Rectal smooth muscle tissue (tissue), 1 donor: ENCODE results near the gene DOC2B.

Source experiments
- H3K27ac ChIP-seq: one replicate; pipeline ENCODE4 v1.7.0; 2013; ENCODE audit warnings: low read depth, low read length, inconsistent platforms
- H3K27me3 ChIP-seq: one replicate; pipeline ENCODE4 v1.7.0; 2013; ENCODE audit warnings: low read length; ENCODE audit not compliant: control insufficient read depth, insufficient read depth
- H3K36me3 ChIP-seq: one replicate; pipeline ENCODE4 v1.7.0; 2013; ENCODE audit warnings: low read length; ENCODE audit not compliant: control insufficient read depth, insufficient read depth
- H3K4me1 ChIP-seq: one replicate; pipeline ENCODE4 v1.7.0; 2013; ENCODE audit warnings: low read length; ENCODE audit not compliant: control insufficient read depth, insufficient read depth
- H3K4me3 ChIP-seq: one replicate; pipeline ENCODE4 v1.7.0; 2013; ENCODE audit warnings: low read length
- H3K9ac ChIP-seq: one replicate; pipeline ENCODE4 v1.7.0; 2013; ENCODE audit warnings: low read length

DOC2B gene

DNA sequence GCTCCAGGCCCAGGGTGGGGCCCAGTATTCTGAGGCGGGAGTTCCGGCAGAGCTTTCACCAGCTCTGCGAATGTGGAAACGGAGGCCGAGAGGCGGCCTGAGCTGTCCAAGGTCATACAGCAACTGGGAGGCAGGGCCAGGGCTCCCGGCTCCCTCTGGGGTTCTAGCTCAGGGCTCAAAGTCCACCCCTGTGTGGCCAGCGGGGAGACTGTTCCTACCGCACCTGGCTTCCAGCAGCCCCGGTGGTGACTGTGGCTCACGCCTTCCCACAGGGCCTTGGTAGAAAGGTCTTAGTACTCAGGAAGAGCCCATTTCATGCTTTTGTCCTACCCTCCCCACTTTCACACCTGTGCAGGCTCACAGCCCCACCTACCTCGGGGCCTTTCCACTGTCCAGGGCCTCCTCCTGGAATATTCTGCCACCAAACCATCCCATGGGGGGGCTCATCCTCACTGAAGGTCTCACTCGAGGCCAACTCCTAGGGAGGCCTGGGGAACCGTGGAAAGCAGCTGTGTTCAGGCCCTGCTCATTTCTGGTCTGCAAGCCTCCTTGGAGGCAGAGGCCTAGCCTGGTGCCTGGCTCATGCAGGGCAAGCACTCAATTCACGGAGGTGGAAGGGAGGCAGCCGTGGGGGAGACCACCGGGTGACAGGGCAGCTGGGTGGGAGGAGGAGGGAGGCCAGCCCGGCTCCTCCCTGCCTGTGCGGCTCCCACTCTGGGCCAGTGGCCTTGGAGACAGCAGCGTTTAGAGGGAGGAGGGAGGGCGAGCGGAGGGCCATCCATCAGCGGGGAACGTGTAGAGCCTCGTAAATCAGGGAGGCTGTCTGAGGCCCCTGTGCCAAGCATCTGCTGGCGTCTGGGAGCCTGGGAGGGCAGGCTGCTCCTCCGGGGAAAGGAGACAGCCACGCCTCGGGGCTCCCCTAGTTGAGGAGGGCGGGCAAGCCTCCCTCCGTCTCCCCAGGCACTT, 12.7 kb upstream of the DOC2B start:
- peaks cover 3% of the 10 kb centered on the region for H3K27me3 ChIP-seq

DNA sequence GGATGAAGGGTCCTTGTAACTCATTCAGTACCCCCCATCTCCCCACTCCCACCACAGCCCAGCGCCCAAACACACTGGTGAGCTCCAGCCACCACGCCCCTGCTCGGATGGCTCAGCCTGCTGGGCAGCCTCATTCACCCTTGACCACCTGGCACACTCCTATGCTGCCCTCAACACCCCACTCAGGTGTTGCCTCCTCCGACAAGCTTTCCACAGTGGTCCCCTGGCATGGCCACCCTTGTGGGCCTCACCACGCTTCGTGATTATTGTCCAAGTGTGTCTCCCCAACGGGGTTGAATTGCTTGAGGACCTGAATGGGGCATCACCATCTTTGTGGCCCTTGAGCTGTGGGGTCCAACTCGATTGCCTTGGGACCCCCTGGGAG, 12.0 kb upstream of the DOC2B start:
- H3K4me3 ChIP-seq, result no peak overlapping the region
- no peak overlapping the region for H3K9ac ChIP-seq
- no peaks in the 10 kb centered on the region for H3K4me1 ChIP-seq
- H3K36me3 ChIP-seq, result no peaks in the 10 kb centered on the region
- no peak overlapping the region for H3K27ac ChIP-seq
- peaks cover 3% of the 10 kb centered on the region for H3K27me3 ChIP-seq

More for the DNA sequence above, 12.7 kb upstream of the DOC2B start:
- H3K9ac ChIP-seq, result no peak overlapping the region
- no peaks in the 10 kb centered on the region for H3K36me3 ChIP-seq
- H3K4me1 ChIP-seq, result no peaks in the 10 kb centered on the region
- no peak overlapping the region for H3K4me3 ChIP-seq
- no peak overlapping the region for H3K27ac ChIP-seq

DNA sequence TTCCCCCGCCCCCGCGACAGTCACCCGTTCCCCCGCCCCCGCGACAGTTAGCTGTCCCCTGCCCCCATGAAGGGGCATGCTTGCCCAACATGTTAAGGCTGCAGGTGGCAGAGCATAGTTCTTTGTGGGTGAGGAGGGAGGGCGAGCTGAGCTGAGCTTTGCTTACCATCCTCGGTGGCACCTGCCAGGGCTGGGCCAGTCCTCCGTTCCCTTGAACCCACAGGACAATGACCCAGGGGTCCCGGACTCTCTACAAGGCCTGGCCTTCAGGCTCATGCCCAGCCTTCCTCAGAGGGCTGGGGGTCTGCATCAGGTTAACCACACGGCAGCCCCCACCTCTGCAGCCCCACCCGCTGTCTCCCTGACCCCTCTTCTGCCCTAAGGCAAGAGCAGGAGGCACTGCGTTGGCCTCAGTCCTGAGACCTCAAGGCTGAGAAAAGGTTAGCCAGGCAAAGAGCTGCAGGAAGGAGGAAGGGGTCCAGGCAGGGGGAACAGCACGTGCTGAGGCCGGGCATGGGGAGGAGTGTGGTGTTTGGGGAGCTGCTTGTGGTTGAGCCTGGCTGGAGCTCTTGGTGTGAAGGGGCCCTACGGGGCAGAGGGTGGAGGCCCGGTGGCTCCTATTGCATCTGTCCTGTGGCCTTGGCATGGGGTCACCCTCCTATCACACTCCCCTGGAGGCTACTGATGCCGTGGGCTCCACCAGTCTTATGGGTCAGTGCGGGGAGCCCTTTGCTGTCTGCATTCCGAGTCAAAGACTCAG, 11.4 kb upstream of the DOC2B start:
- Histone ChIP-seq H3K4me1 (no peaks in the 10 kb centered on the region), H3K36me3 (no peaks in the 10 kb centered on the region), H3K4me3 (no peak overlapping the region), H3K27me3 (peaks cover 3% of the 10 kb centered on the region), H3K9ac (no peak overlapping the region), H3K27ac (no peak overlapping the region)

DNA sequence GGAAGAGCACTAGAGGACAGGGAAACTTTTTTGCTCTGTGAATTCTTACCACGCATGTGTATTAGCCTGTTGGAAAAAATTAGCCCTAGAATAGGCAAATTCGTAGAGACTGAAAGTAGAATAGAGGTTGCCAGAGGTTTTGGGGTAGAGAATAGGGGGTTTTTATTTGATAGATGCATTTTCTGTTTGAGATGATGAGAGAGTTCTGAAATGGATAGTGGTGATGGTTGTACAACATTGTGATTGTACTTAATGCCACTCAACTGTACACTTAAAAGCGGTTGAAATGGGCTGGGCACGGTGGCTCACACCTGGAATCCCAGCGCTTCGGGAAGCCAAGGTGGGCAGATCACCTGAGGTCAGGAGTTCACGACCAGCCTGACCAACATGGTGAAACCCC, 8.0 kb upstream of the DOC2B start:
- Histone ChIP-seq H3K27ac (no peak overlapping the region), H3K4me3 (no peak overlapping the region), H3K36me3 (no peaks in the 10 kb centered on the region), H3K9ac (no peak overlapping the region), H3K4me1 (no peaks in the 10 kb centered on the region), H3K27me3 (peaks cover 3% of the 10 kb centered on the region)

DNA sequence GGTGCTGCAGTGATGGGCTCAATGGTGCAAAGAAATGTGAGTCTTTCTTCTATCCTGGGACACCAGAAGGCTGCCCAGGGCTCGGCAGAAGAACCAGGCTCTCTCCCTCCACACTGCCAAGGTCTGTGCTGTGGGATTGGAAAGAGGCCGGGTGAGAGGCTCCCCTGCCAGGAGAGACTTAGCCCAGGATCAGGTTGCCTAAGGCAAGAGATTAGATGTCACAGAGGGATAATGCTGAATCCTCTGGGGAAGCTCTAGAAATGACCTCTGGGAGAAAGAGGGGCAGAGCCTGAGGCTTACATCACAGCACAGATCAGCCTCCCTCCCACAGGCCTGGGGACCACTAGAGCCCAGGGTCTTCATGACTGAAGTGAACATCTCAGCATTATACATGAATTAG, 5.7 kb upstream of the DOC2B start:
- Histone ChIP-seq H3K4me3 (no peak overlapping the region), H3K36me3 (no peaks in the 10 kb centered on the region), H3K9ac (no peak overlapping the region), H3K27me3 (peaks cover 10% of the 10 kb centered on the region), H3K27ac (no peak overlapping the region), H3K4me1 (no peaks in the 10 kb centered on the region)

DNA sequence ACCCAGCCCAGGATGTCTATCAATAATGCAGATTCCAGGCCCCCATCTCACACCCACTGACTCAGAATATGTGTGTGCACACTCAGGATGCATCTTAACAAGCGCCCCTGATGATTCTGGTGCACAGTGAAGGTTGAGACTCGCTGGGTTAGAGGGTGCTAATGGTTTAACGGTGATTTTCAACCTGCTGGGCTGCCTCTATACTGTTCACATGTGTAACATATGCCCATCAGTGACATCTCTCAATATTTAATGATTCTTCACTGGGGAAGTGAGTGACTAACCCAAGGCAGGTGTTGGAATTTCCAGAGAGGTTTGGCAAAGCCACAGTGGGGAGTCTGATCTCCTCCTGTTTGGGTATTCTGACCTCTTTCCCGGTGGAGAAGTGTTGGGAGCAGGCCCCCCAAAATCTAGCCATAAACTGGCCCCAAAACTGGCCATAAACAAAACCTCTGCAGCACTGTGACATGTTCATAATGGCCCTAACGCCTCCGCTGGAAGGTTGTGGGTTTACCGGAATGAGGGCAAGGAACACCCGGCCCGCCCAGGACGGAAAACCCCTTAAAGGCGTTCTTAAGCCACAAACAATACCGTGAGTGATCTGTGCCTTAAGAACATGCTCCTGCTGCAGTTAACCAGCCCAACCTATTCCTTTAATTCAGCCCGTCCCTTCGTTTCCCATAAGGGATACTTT, 4.1 kb upstream of the DOC2B start:
- Histone ChIP-seq H3K27me3 (peaks cover 13% of the 10 kb centered on the region), H3K27ac (no peak overlapping the region), H3K4me3 (no peak overlapping the region), H3K36me3 (no peaks in the 10 kb centered on the region), H3K9ac (no peak overlapping the region), H3K4me1 (no peaks in the 10 kb centered on the region)

DNA sequence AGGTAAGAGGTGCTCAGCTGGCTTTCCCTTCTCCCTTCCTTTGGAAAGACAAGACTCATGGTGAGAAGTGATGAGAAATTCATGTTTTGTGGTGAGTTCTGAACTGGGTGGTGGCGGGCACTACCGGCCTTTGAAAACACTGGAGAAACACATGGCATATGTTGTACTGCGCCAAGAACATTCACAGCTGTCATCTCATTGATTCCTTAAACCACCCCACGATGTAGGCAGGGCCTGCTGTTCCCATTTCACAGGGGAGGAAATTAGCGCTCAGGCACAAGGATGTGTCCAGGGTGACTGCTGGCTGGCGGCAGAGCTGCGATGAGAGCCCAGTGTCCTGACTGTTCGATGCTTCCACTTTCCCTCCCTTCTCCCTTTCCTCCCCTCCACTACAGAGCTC, 1.6 kb upstream of the DOC2B start:
- H3K4me3 ChIP-seq, result no peak overlapping the region
- no peaks in the 10 kb centered on the region for H3K36me3 ChIP-seq
- H3K27me3 ChIP-seq, result peaks cover 17% of the 10 kb centered on the region
- no peaks in the 10 kb centered on the region for H3K4me1 ChIP-seq
- no peak overlapping the region for H3K9ac ChIP-seq
- H3K27ac ChIP-seq, result no peak overlapping the region

DNA sequence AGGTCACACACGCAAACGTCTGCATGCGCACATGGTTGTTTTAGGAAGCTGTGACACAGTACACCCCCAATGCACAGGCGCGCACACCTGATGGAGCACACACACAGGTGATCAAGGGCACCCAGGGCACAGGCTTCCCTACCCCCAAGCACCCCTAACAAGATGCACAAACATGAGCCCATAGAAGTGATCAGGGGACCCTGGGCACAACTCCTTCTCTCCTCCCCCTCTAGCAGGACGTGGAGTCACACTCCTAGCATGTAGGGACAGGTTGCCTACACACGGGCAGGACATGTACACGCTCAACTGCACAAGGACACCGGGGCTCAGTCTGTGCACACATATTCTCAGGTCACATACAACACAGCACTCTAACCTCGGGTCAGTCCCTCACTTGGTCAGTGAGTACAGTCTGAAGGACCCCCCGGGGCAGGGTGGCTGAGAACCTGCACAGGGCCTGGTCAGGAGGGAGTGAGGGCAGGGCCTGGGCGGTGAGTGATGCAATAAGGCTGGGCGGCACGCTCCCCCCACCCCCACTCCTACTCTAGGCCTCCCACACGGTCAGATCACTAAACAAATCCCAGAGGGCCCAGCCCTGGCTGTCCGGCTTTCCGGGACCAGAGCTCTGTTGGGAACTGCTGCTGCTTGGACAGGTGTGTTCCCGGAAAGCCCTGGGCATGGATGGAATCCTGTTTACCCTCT, 751 bp upstream of the DOC2B start:
- Histone ChIP-seq H3K27me3 (peaks cover 21% of the 10 kb centered on the region), H3K9ac (no peak overlapping the region)

DNA sequence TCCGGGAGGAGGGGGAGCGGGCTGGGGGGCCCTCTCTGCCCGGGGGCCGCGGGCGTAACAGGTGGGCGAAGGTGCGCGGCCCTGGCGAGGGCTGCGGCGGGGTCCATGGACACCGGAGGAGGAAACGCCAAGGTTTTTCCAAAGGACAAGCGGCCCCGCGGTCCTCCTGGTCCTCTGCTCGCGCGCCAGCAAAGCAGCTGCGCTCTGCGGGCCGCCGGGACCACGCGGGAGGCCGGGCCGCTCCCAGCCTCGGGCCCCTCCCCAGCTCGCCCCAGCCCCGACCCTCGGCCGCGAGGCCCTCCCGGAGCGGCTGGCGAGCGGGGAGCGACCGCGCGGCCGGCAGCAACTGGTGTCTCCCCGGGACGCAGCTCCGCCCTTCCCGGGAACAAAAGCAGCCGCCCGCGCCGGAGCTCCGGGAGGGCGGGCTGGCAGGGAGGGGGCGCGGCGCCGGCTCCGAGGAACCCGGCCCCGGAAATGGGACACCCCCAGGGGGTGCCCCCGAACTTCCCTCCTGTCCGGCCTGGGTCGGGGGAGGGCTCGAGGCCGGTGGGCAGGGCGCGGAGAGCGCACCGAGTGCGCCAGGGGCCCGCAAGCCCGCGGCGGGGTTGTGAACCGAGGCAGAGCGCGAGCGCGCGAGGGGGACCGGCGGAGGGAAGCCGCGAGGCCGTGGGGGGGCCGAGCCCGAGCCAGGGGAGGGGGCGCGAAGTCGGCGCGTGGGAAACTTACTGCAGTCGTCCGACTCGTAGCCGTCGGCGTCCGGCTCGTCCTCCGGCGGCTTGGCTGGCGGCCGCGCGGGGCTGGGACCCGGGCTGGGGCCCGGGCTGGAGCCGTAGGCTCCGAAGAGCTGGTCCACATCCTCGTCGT, 837 bp downstream of the DOC2B start:
- H3K27ac ChIP-seq, result no peak overlapping the region
- H3K27me3 ChIP-seq, result peaks cover 21% of the 10 kb centered on the region
- no peak overlapping the region for H3K4me3 ChIP-seq
- no peak overlapping the region for H3K9ac ChIP-seq
- H3K36me3 ChIP-seq, result no peaks in the 10 kb centered on the region
- H3K4me1 ChIP-seq, result no peaks in the 10 kb centered on the region

More for the DNA sequence above, 751 bp upstream of the DOC2B start:
- Histone ChIP-seq H3K36me3 (no peaks in the 10 kb centered on the region), H3K4me3 (peak overlapping the region; percentile 27), H3K4me1 (no peaks in the 10 kb centered on the region), H3K27ac (no peak overlapping the region)

DNA sequence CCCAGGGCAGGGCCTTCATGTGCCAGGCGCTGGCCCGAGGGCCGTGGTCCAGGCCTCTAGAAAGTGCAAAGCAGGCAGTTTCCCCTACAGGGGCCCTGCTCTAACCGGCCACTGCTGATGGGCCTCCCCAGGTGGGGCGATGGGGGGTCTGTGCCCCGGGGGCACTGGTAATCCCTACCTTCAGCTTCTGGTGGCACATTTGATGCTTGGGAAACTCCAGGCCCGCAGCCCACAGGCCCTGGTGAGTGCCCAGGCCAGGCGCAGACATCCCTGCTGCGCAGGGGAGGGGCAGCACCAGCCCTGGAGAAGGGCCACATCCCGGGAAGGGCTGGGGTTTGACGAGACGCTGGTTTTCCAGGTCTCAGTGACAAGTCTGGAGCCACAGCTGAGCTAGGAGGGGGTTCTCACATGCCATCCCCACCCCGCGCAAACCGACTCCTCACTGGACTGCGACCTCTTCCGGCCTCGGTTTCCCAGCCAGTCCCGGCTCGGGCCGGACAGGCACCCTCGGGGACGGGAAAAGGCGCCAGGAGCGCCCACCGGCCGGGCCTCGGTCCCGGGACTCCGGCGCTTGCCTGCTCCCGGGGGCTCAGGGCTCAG, 1.6 kb downstream of the DOC2B start:
- Histone ChIP-seq H3K9ac (no peak overlapping the region), H3K27me3 (peaks cover 21% of the 10 kb centered on the region), H3K36me3 (no peaks in the 10 kb centered on the region), H3K27ac (no peak overlapping the region), H3K4me3 (peak overlapping the region; percentile 19), H3K4me1 (no peaks in the 10 kb centered on the region)

DNA sequence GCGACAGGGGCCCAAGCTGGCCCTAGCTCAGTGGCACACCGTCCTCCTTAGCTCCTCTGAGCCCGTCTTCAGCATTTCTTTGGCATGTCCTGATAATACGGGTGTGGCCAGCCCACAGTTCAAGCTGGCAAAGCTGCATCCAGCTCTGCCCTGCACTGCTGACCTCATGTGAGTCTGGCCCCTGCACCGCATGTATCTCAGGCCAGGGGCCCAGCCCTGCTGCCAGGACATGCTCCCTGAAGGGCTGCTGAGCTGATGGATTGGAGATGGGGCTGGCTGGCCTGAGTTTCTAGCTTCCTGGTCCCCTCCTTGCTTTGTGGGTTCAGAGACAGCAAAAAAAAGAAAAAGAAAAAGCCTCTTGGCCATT, 2.4 kb downstream of the DOC2B start:
- Histone ChIP-seq H3K27ac (no peak overlapping the region), H3K4me3 (peak overlapping the region; percentile 11), H3K36me3 (no peaks in the 10 kb centered on the region), H3K9ac (no peak overlapping the region), H3K4me1 (no peaks in the 10 kb centered on the region), H3K27me3 (peaks cover 21% of the 10 kb centered on the region)
